HEK293 (cell line): Measurements from ENCODE around the gene TENT4B.

ENCODE experiments used
- CTCF ChIA-PET: fragments of 350-600 bp; formaldehyde crosslinking; extraction: SDS; loops from one replicate; lab custom pipeline; 2021; ENCODE audit warnings: antibody characterized with exemption; lab: Yijun Ruan, JAX
- POLR2A ChIA-PET: fragments of 300-600 bp; formaldehyde crosslinking; extraction: SDS; loops from one replicate; lab custom pipeline; 2020; ENCODE audit warnings: antibody characterized with exemption, inconsistent platforms; lab: Yijun Ruan, JAX
- H3K27ac ChIP-seq: fragments of 200-500 bp; sonication (Bioruptor generic); 2 replicates; pipeline ENCODE4 v1.5.1; 2014; ENCODE audit warnings: low read depth, low read length, control low read depth, inconsistent platforms; ENCODE audit errors: extremely low read depth
- H3K36me3 ChIP-seq, 2 experiments: fragments of 200-500 bp in 1 of 2; sonication (Bioruptor generic) in 1 of 2; 1 replicate in 1 of 2; 2 replicates in 1 of 2; pipeline ENCODE4 v1.5.1; 2014 to 2017; ENCODE audit warnings: inconsistent platforms in 2 of 2, low read length in 2 of 2; ENCODE audit not compliant: control insufficient read depth in 2 of 2, insufficient read depth in 1 of 2
- H3K4me1 ChIP-seq: fragments of 200-500 bp; sonication (Bioruptor generic); 2 replicates; pipeline ENCODE4 v1.5.1; 2014; ENCODE audit warnings: mild to moderate bottlenecking, low read length, inconsistent platforms; ENCODE audit not compliant: control insufficient read depth, insufficient read depth
- H3K4me3 ChIP-seq: 2 replicates; pipeline ENCODE4 v1.5.1; 2011; ENCODE audit warnings: low read depth, mild to moderate bottlenecking, control low read depth, low read length, moderate library complexity
- H3K9me3 ChIP-seq: fragments of 200-500 bp; sonication (Bioruptor generic); 2 replicates; pipeline ENCODE4 v1.5.1; 2014; ENCODE audit warnings: low read depth, low read length, inconsistent platforms; ENCODE audit not compliant: control insufficient read depth, insufficient read depth
- GFI1B ChIP-seq: fragments of 450-650 bp; formaldehyde crosslinking; IDR thresholded peaks from 2 replicates; pipeline ENCODE4 v1.5.1; 2016; ENCODE audit warnings: missing biosample characterization, missing genetic modification characterization
- INSM2 ChIP-seq: fragments of 450-650 bp; formaldehyde crosslinking; IDR thresholded peaks from 2 replicates; pipeline ENCODE4 v1.5.1; 2016; ENCODE audit warnings: missing biosample characterization, missing genetic modification characterization
- KLF17 ChIP-seq: fragments of 450-650 bp; formaldehyde crosslinking; IDR thresholded peaks from 2 replicates; pipeline ENCODE4 v1.5.1; 2016; ENCODE audit warnings: missing biosample characterization, missing genetic modification characterization
- KLF8 ChIP-seq: fragments of 450-650 bp; formaldehyde crosslinking; IDR thresholded peaks from 2 replicates; pipeline ENCODE4 v1.5.1; 2016; ENCODE audit warnings: missing biosample characterization, missing genetic modification characterization
- PBX3 ChIP-seq: sonication (generic); formaldehyde crosslinking; IDR thresholded peaks from 2 replicates; pipeline ENCODE4 v1.8.1; 2022; ENCODE audit warnings: mild to moderate bottlenecking, moderate library complexity, missing genetic modification reagents
- PRDM2 ChIP-seq: fragments of 450-650 bp; formaldehyde crosslinking; IDR thresholded peaks from 2 replicates; pipeline ENCODE4 v1.5.1; 2016; ENCODE audit warnings: missing biosample characterization, missing genetic modification characterization, borderline replicate concordance
- ZNF18 ChIP-seq: fragments of 450-650 bp; formaldehyde crosslinking; IDR thresholded peaks from 2 replicates; pipeline ENCODE4 v1.5.1; 2016; ENCODE audit warnings: missing biosample characterization, missing genetic modification characterization
- ZNF221 ChIP-seq: fragments of 450-650 bp; formaldehyde crosslinking; IDR thresholded peaks from 2 replicates; pipeline ENCODE4 v1.5.1; 2017; ENCODE audit warnings: missing biosample characterization, missing genetic modification characterization, borderline replicate concordance
- ZNF302 ChIP-seq: fragments of 450-650 bp; formaldehyde crosslinking; IDR thresholded peaks from 2 replicates; pipeline ENCODE4 v1.5.1; 2016; ENCODE audit warnings: missing biosample characterization, missing genetic modification characterization, low read depth
- ZNF324 ChIP-seq: fragments of 450-650 bp; formaldehyde crosslinking; IDR thresholded peaks from 2 replicates; pipeline ENCODE4 v1.5.1; 2016; ENCODE audit warnings: missing biosample characterization, missing genetic modification characterization
- ZNF362 ChIP-seq: fragments of 450-650 bp; formaldehyde crosslinking; IDR thresholded peaks from 2 replicates; pipeline ENCODE4 v1.5.1; 2016; ENCODE audit warnings: missing biosample characterization, missing genetic modification characterization
- ZNF37A ChIP-seq: fragments of 450-650 bp; IDR thresholded peaks from 2 replicates; pipeline ENCODE4 v1.5.1; 2018; ENCODE audit warnings: missing biosample characterization, missing genetic modification characterization
- ZNF521 ChIP-seq: fragments of 450-650 bp; formaldehyde crosslinking; IDR thresholded peaks from 2 replicates; pipeline ENCODE4 v1.5.1; 2017; ENCODE audit warnings: missing biosample characterization, mild to moderate bottlenecking, missing genetic modification characterization
- ZNF585B ChIP-seq: fragments of 450-650 bp; formaldehyde crosslinking; IDR thresholded peaks from 2 replicates; pipeline ENCODE4 v1.5.1; 2016; ENCODE audit warnings: missing biosample characterization, missing genetic modification characterization
- ZNF626 ChIP-seq: fragments of 450-650 bp; sonication (Bioruptor Pico); formaldehyde crosslinking; IDR thresholded peaks from 2 replicates; pipeline ENCODE4 v1.5.1; 2018; ENCODE audit warnings: missing biosample characterization, missing genetic modification characterization, inconsistent platforms
- ZNF629 ChIP-seq: fragments of 450-650 bp; formaldehyde crosslinking; IDR thresholded peaks from 2 replicates; pipeline ENCODE4 v1.5.1; 2017; ENCODE audit warnings: missing biosample characterization, missing genetic modification characterization
- ZNF664 ChIP-seq: fragments of 450-650 bp; formaldehyde crosslinking; IDR thresholded peaks from 2 replicates; pipeline ENCODE4 v1.5.1; 2016; ENCODE audit warnings: missing biosample characterization, missing genetic modification characterization

Gene TENT4B

GRCh38 chr16:50268352-50268751 is 115.2 kb downstream of the TENT4B start:
- no peaks in the 10 kb centered on the region for H3K9me3 ChIP-seq
- no peak for TF ChIP-seq ZNF324 (tag by site-specific recombination)
- no peak for TF ChIP-seq ZNF18
- TF ChIP-seq ZNF37A (tag by site-specific recombination), result no peak
- no peak for TF ChIP-seq GFI1B (tag by site-specific recombination)
- no peak for TF ChIP-seq KLF8 (tag by site-specific recombination)
- TF ChIP-seq ZNF302 (tag by site-specific recombination), result no peak
- TF ChIP-seq ZNF362 (tag by site-specific recombination), result no peak
- TF ChIP-seq INSM2 (tag by site-specific recombination), result no peak
- TF ChIP-seq PBX3 (CRISPR knock-in tag), result no peak
- TF ChIP-seq ZNF521 (tag by site-specific recombination), result no peak
- no peak for TF ChIP-seq ZNF626
- no peak for TF ChIP-seq KLF17 (tag by site-specific recombination)
- TF ChIP-seq ZNF664 (tag by site-specific recombination), result no peak
- no peak overlapping the region for H3K4me3 ChIP-seq
- 0 out of 2 replicates have a peak, but pooled peaks cover 3% of the 10 kb centered on the region for H3K4me1 ChIP-seq
- H3K36me3 ChIP-seq, result no peaks in the 10 kb centered on the region
- CTCF ChIA-PET, result interaction anchor here (0.6 kb wide), 1 partner anchor 10 kb away, joined by 6 read pairs; no protein-coding TSS in a partner anchor
- no peak overlapping the region for H3K27ac ChIP-seq
- POLR2A ChIA-PET, result no interaction called here

- H3K36me3 ChIP-seq, result no peaks in the 10 kb centered on the region
- no peaks in the 10 kb centered on the region for H3K9me3 ChIP-seq
- TF ChIP-seq ZNF629 (tag by site-specific recombination) (no peak), ZNF221 (tag by site-specific recombination) (no peak), PRDM2 (no peak), ZNF585B (no peak)
- H3K27ac ChIP-seq, result no peak overlapping the region
- POLR2A ChIA-PET, result no interaction called here
- CTCF ChIA-PET, result interaction anchor here (0.6 kb wide), 1 partner anchor 9 kb away, joined by 6 read pairs; no protein-coding TSS in a partner anchor
- H3K4me3 ChIP-seq, result no peak overlapping the region
- H3K4me1 ChIP-seq, result 0 out of 2 replicates have a peak, but pooled peaks cover 3% of the 10 kb centered on the region
Observed at GRCh38 chr16:50269061-50269705, 116.1 kb downstream of the TENT4B start.
